Hepatocyte (in vitro differentiated cells): ENCODE measurements around the gene MIEF1.
"Not testable (repeated sequence)": the region's sequence is repeated elsewhere in the genome, so short reads cannot be mapped to it uniquely, and the experiment has no call there.

ENCODE experiments used
- EZH2 ChIP-seq: fragments of 200-600 bp; sonication (generic); IDR thresholded peaks from 2 replicates; pipeline ENCODE4 v1.6.1; 2016; ENCODE audit warnings: antibody characterized with exemption, mild to moderate bottlenecking, borderline replicate concordance
- EZH2phosphoT487 ChIP-seq: fragments of 200-600 bp; sonication (generic); IDR thresholded peaks from one replicate; pipeline ENCODE4 v1.6.1; 2018; ENCODE audit warnings: antibody characterized with exemption, mild to moderate bottlenecking, low read depth, moderate library complexity; ENCODE audit not compliant: unreplicated experiment, severe bottlenecking
- TF ChIP-seq, protein P1 (sequence below): fragments of 200-600 bp; sonication (generic); IDR thresholded peaks from 2 replicates; pipeline ENCODE4 v1.5.1; 2016; ENCODE audit warnings: antibody characterized with exemption, mild to moderate bottlenecking; ENCODE audit not compliant: poor library complexity

DNA sequence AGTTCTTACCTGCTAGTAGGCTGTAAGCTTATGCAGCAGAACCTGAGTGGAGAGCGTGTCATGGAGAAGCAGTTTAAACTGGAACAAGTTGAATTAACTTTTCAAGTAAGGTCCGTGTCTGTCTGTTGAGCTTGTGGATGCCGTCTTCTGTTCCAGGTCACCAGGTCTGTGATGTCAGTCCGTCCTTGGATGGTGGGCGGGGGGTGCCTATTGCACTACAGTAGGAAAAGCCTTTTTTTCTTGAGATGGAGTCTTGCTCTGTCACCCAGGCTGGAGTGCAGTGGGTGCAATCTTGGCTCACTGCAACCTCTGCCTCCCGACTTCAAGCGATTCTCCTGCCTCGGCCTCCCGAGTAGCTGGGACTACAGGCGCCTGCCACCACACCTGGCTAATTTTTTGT is 4.9 kb downstream of the MIEF1 start:
- TF ChIP-seq, protein P1, sequence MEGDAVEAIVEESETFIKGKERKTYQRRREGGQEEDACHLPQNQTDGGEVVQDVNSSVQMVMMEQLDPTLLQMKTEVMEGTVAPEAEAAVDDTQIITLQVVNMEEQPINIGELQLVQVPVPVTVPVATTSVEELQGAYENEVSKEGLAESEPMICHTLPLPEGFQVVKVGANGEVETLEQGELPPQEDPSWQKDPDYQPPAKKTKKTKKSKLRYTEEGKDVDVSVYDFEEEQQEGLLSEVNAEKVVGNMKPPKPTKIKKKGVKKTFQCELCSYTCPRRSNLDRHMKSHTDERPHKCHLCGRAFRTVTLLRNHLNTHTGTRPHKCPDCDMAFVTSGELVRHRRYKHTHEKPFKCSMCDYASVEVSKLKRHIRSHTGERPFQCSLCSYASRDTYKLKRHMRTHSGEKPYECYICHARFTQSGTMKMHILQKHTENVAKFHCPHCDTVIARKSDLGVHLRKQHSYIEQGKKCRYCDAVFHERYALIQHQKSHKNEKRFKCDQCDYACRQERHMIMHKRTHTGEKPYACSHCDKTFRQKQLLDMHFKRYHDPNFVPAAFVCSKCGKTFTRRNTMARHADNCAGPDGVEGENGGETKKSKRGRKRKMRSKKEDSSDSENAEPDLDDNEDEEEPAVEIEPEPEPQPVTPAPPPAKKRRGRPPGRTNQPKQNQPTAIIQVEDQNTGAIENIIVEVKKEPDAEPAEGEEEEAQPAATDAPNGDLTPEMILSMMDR: not testable (repeated sequence)
- TF ChIP-seq EZH2, EZH2phosphoT487: not testable (repeated sequence)
